GM23248 (cell line): ENCODE measurements around the gene DPP10. TPM values are rescaled to one million over a fixed set of nuclear protein-coding genes. Genes with fewer than 3 reads are reported as not detected.

Experiments used
- DNase-seq: peaks from one replicate; pipeline ENCODE4 v3.0.0-alpha.2; 2015
- H2AFZ ChIP-seq: fragments of 200-600 bp; sonication (generic); 2 replicates; pipeline ENCODE4 v1.6.1; 2016; ENCODE audit warnings: antibody characterized with exemption
- H3F3A ChIP-seq: fragments of 200-600 bp; sonication (generic); 2 replicates; pipeline ENCODE4 v1.6.1; 2016; ENCODE audit warnings: mild to moderate bottlenecking, antibody characterized with exemption, mixed run types; ENCODE audit not compliant: insufficient read depth
- H3K27ac ChIP-seq: fragments of 200-600 bp; sonication (generic); 2 replicates; pipeline ENCODE4 v1.5.1; 2016; ENCODE audit warnings: mild to moderate bottlenecking
- H3K27me3 ChIP-seq: fragments of 200-600 bp; sonication (generic); replicated peaks from 2 replicates; pipeline ENCODE4 v1.6.1; 2016; ENCODE audit warnings: mild to moderate bottlenecking; ENCODE audit not compliant: insufficient read depth
- H3K36me3 ChIP-seq: fragments of 200-600 bp; sonication (generic); 2 replicates; pipeline ENCODE4 v1.6.1; 2016; ENCODE audit warnings: low read depth, mild to moderate bottlenecking
- H3K4me1 ChIP-seq: fragments of 200-600 bp; sonication (generic); 2 replicates; pipeline ENCODE4 v1.6.1; 2016; ENCODE audit warnings: mild to moderate bottlenecking; ENCODE audit not compliant: insufficient read depth
- H3K4me2 ChIP-seq: fragments of 200-600 bp; sonication (generic); one replicate; pipeline ENCODE4 v1.6.1; 2016; ENCODE audit warnings: mild to moderate bottlenecking; ENCODE audit not compliant: unreplicated experiment
- H3K4me3 ChIP-seq: fragments of 200-600 bp; sonication (generic); 2 replicates; pipeline ENCODE4 v1.5.1; 2016; ENCODE audit warnings: mild to moderate bottlenecking
- H3K79me2 ChIP-seq: fragments of 200-600 bp; sonication (generic); 2 replicates; pipeline ENCODE4 v1.6.1; 2016; ENCODE audit warnings: mild to moderate bottlenecking; ENCODE audit not compliant: insufficient read depth
- H3K9ac ChIP-seq: fragments of 200-600 bp; sonication (generic); 2 replicates; pipeline ENCODE4 v1.6.1; 2016; ENCODE audit warnings: mild to moderate bottlenecking
- H3K9me2 ChIP-seq: fragments of 200-600 bp; sonication (generic); 2 replicates; pipeline ENCODE4 v1.6.1; 2016; ENCODE audit warnings: mixed run types, mild to moderate bottlenecking, moderate library complexity; ENCODE audit not compliant: insufficient read depth
- H3K9me3 ChIP-seq: fragments of 200-600 bp; sonication (generic); one replicate; pipeline ENCODE4 v1.6.1; 2017; ENCODE audit warnings: low read depth
- H4K20me1 ChIP-seq: fragments of 200-600 bp; sonication (generic); 2 replicates; pipeline ENCODE4 v1.6.0; 2016; ENCODE audit not compliant: insufficient read depth
- EZH2 ChIP-seq: fragments of 200-600 bp; sonication (generic); IDR thresholded peaks from 2 replicates; pipeline ENCODE4 v1.6.1; 2018; ENCODE audit warnings: antibody characterized with exemption, mild to moderate bottlenecking; ENCODE audit not compliant: insufficient read depth, poor library complexity, severe bottlenecking
- EZH2phosphoT487 ChIP-seq: fragments of 200-600 bp; sonication (generic); IDR thresholded peaks from 2 replicates; pipeline ENCODE4 v1.6.1; 2018; ENCODE audit warnings: antibody characterized with exemption, moderate library complexity, mild to moderate bottlenecking, low read depth; ENCODE audit not compliant: insufficient read depth
- WGBS, 2 experiments: methylation state at CpG; one replicate each; pipeline ENCODE4 v1.1.6; 2015 to 2017; ENCODE audit warnings: low lambda C conversion rate in 2 of 2, low coverage in 1 of 2; ENCODE audit errors: missing lambda C conversion rate in 2 of 2; 5-methylcytosine and 5-hydroxymethylcytosine counted together
- in situ Hi-C: fragments of 300-500 bp; cut with MboI; formaldehyde crosslinking; loops from 2 replicates; pipeline ENCODE4 v1.15.0; 2020
- polyA plus RNA-seq: library from polyadenylated mRNA; unstranded; fragments of >200 nt; fragmentation: Nextera tagmentation; extraction: Ambion mirVana; gene quantifications from 2 replicates; pipeline ENCODE4 v1.2.1, GENCODE V29; 2016
- total RNA-seq: library from RNA; depleted of rRNA; stranded (reverse); fragments of >200 nt; shearing (Covaris generic); gene quantifications from 2 replicates; pipeline ENCODE4 v1.2.3, GENCODE V29; 2014

The DPP10 gene
- total and polyA plus RNA-seq, 2 experiments from 2014 or later = not detected

- in situ Hi-C loops = no loop called here
- Histone ChIP-seq H3K9me2 (0 out of 2 replicates have a peak, but pooled peaks cover 3% of the 10 kb centered on the region), H3K79me2 (no peaks in the 10 kb centered on the region), H3K9me3 (no peaks in the 10 kb centered on the region), H3F3A (no peaks in the 10 kb centered on the region), H3K36me3 (no peaks in the 10 kb centered on the region), H3K4me2 (no peak overlapping the region), H3K27me3 (no peaks in the 10 kb centered on the region), H3K27ac (no peak overlapping the region), H3K4me1 (no peaks in the 10 kb centered on the region), H2AFZ (no peak overlapping the region), H3K9ac (no peak overlapping the region), H4K20me1 (no peaks in the 10 kb centered on the region), H3K4me3 (no peak overlapping the region)
- WGBS, 2 experiments = 29 to 32% methylated on average over 3 of the region's 3 CpGs
- DNase-seq = no peak
- no peak for TF ChIP-seq EZH2
- no peak for TF ChIP-seq EZH2phosphoT487
Measured at GRCh38 chr2:114579542-114579941, 137.1 kb downstream of the DPP10 start.

- Histone ChIP-seq H3K9ac (no peak overlapping the region), H3K79me2 (no peaks in the 10 kb centered on the region), H3K9me2 (0 out of 2 replicates have a peak, but pooled peaks cover 3% of the 10 kb centered on the region), H3F3A (no peaks in the 10 kb centered on the region), H3K9me3 (no peaks in the 10 kb centered on the region), H3K4me2 (no peak overlapping the region), H3K36me3 (no peaks in the 10 kb centered on the region), H2AFZ (no peak overlapping the region), H3K27me3 (no peaks in the 10 kb centered on the region), H3K27ac (no peak overlapping the region), H3K4me3 (no peak overlapping the region), H3K4me1 (no peaks in the 10 kb centered on the region), H4K20me1 (no peaks in the 10 kb centered on the region)
- DNase-seq = no peak
- TF ChIP-seq EZH2 (no peak), EZH2phosphoT487 (no peak)
- WGBS, 2 experiments = 24 to 31% methylated on average over 6 of the region's 6 CpGs
- in situ Hi-C loops = no loop called here
Measured at GRCh38 chr2:114580691-114581090, 138.2 kb downstream of the DPP10 start.

- no peaks in the 10 kb centered on the region for H3K36me3 ChIP-seq
- H4K20me1 ChIP-seq = no peaks in the 10 kb centered on the region
- H3K79me2 ChIP-seq = no peaks in the 10 kb centered on the region
- H3K9me3 ChIP-seq = no peaks in the 10 kb centered on the region
- no peak overlapping the region for H3K4me2 ChIP-seq
- H3K9ac ChIP-seq = no peak overlapping the region
- H3K27me3 ChIP-seq = no peaks in the 10 kb centered on the region
- in situ Hi-C loops = no loop called here
- H3K27ac ChIP-seq = no peak overlapping the region
- H3K9me2 ChIP-seq = no peaks in the 10 kb centered on the region
- WGBS, 2 experiments = 4 to 27% methylated on average over 1 of the region's 1 CpG
- no peak overlapping the region for H3K4me3 ChIP-seq
- no peak overlapping the region for H2AFZ ChIP-seq
- H3F3A ChIP-seq = no peaks in the 10 kb centered on the region
- TF ChIP-seq EZH2 (no peak), EZH2phosphoT487 (no peak)
- no peaks in the 10 kb centered on the region for H3K4me1 ChIP-seq
- DNase-seq = no peak
Measured at GRCh38 chr2:114598329-114598728, 155.9 kb downstream of the DPP10 start.

- no peak overlapping the region for H3K4me3 ChIP-seq
- TF ChIP-seq EZH2 (no peak), EZH2phosphoT487 (no peak)
- no peak overlapping the region for H3K4me2 ChIP-seq
- no peaks in the 10 kb centered on the region for H3K9me2 ChIP-seq
- H3K27ac ChIP-seq = no peak overlapping the region
- in situ Hi-C loops = no loop called here
- no peaks in the 10 kb centered on the region for H3K27me3 ChIP-seq
- no peaks in the 10 kb centered on the region for H3K36me3 ChIP-seq
- no peak overlapping the region for H3K9ac ChIP-seq
- no peaks in the 10 kb centered on the region for H4K20me1 ChIP-seq
- no peaks in the 10 kb centered on the region for H3K9me3 ChIP-seq
- H2AFZ ChIP-seq = no peak overlapping the region
- DNase-seq = no peak
- no peaks in the 10 kb centered on the region for H3F3A ChIP-seq
- 27 to 46% methylated on average over 4 of the region's 4 CpGs for WGBS, 2 experiments
- H3K4me1 ChIP-seq = no peaks in the 10 kb centered on the region
- no peaks in the 10 kb centered on the region for H3K79me2 ChIP-seq
Measured at GRCh38 chr2:114609203-114609602, 166.8 kb downstream of the DPP10 start.

- Histone ChIP-seq H3K9ac (no peak overlapping the region), H3K9me2 (no peaks in the 10 kb centered on the region), H3K27me3 (no peaks in the 10 kb centered on the region), H3K27ac (no peak overlapping the region), H2AFZ (no peak overlapping the region), H4K20me1 (no peaks in the 10 kb centered on the region), H3F3A (no peaks in the 10 kb centered on the region), H3K4me2 (no peak overlapping the region), H3K4me3 (no peak overlapping the region), H3K79me2 (no peaks in the 10 kb centered on the region), H3K9me3 (no peaks in the 10 kb centered on the region), H3K4me1 (no peaks in the 10 kb centered on the region), H3K36me3 (no peaks in the 10 kb centered on the region)
- TF ChIP-seq EZH2phosphoT487 (no peak), EZH2 (no peak)
- in situ Hi-C loops = no loop called here
- no peak for DNase-seq
- WGBS, 2 experiments = 13 to 21% methylated on average over 8 of the region's 8 CpGs
Measured at GRCh38 chr2:114609801-114610200, 167.4 kb downstream of the DPP10 start.
